Cardiac muscle cell (in vitro differentiated cells and primary cell): ENCODE measurements around the gene VMA21. TPM values are rescaled to one million over a fixed set of nuclear protein-coding genes. Genes with fewer than 3 reads are reported as not detected.
A peak's percentile ranks its signal among the peaks of the same experiment; 100 is the strongest.

Experiments
- DNase-seq, 2 donors: peaks; one replicate each; pipeline versions ENCODE4 v3.0.0 to v3.0.0-alpha.2; 2010 to 2017; ENCODE audit warnings: low read depth in 1 of 2, low spot score in 1 of 2
- H3K27ac ChIP-seq: fragments of 200-600 bp; sonication (generic); 2 replicates; pipeline ENCODE4 v1.5.1; 2016
- H3K27me3 ChIP-seq: fragments of 200-600 bp; sonication (generic); 2 replicates; pipeline ENCODE4 v1.6.0; 2016; ENCODE audit warnings: control low read depth
- H3K36me3 ChIP-seq: fragments of 200-600 bp; sonication (generic); 2 replicates; pipeline ENCODE4 v1.5.1; 2016; ENCODE audit warnings: control low read depth
- H3K4me1 ChIP-seq: fragments of 200-600 bp; sonication (generic); 2 replicates; pipeline ENCODE4 v1.8.1; 2017; ENCODE audit warnings: low read depth, mild to moderate bottlenecking, mixed run types
- H3K4me3 ChIP-seq: fragments of 200-600 bp; sonication (generic); 2 replicates; pipeline ENCODE4 v1.5.1; 2016; ENCODE audit warnings: mild to moderate bottlenecking
- H3K9me3 ChIP-seq: fragments of 200-600 bp; sonication (generic); 2 replicates; pipeline ENCODE4 v1.5.1; 2017; ENCODE audit warnings: low read depth, mild to moderate bottlenecking, control low read depth
- CTCF ChIP-seq: IDR thresholded peaks from 2 replicates; pipeline ENCODE4 v1.5.1; 2012; ENCODE audit warnings: low read depth, mild to moderate bottlenecking, low read length
- polyA plus RNA-seq: library from polyadenylated mRNA; unstranded; fragments of >200 nt; fragmentation: Nextera tagmentation; extraction: Ambion mirVana; gene quantifications from 2 replicates; pipeline ENCODE4 v1.2.1, GENCODE V29; 2016
- total RNA-seq: library from RNA; depleted of rRNA; stranded (reverse); fragments of >200 nt; gene quantifications from 2 replicates; pipeline ENCODE4 v1.2.3, GENCODE V29; 2016

Gene VMA21
- total RNA-seq (21.5 and 22.4 TPM in 2 replicates), polyA plus RNA-seq (17.6 and 26.1 TPM in 2 replicates)

- H3K4me3 ChIP-seq: peak within 1 kb of the TSS; percentile 97
- peak within 1 kb of the TSS; percentile 98 for H3K27ac ChIP-seq
- no peaks in the 10 kb centered on the region for H3K36me3 ChIP-seq
- TF ChIP-seq CTCF: no peak
- H3K9me3 ChIP-seq: no peaks in the 10 kb centered on the region
- H3K27me3 ChIP-seq: no peaks in the 10 kb centered on the region
- DNase-seq: peak; percentile 82 to 93
- H3K4me1 ChIP-seq: peaks cover 10% of the 10 kb centered on the region
Observed at GRCh38 chrX:151396825-151397740, at the start of gene VMA21. VMA21 (plus strand) TSS chrX:151397206; CDS start chrX:151397309, 103 bp downstream.

- H3K27ac ChIP-seq: no peak overlapping the region
- H3K4me3 ChIP-seq: no peak overlapping the region
- no peak for DNase-seq
- H3K9me3 ChIP-seq: peaks cover 3% of the 10 kb centered on the region
- TF ChIP-seq CTCF: no peak
- H3K36me3 ChIP-seq: no peaks in the 10 kb centered on the region
- no peaks in the 10 kb centered on the region for H3K4me1 ChIP-seq
- no peaks in the 10 kb centered on the region for H3K27me3 ChIP-seq
Observed at GRCh38 chrX:151359341-151359740, 37.7 kb upstream of the VMA21 start.

GRCh38 chrX:151359931-151360871 lies 36.8 kb upstream of the VMA21 start:
- H3K27me3 ChIP-seq: no peaks in the 10 kb centered on the region
- peak; percentile 10 to 53 for DNase-seq
- no peaks in the 10 kb centered on the region for H3K4me1 ChIP-seq
- no peaks in the 10 kb centered on the region for H3K36me3 ChIP-seq
- peak overlapping the region; percentile 16 for H3K4me3 ChIP-seq
- peak; percentile 72 for TF ChIP-seq CTCF
- no peak overlapping the region for H3K27ac ChIP-seq
- H3K9me3 ChIP-seq: no peaks in the 10 kb centered on the region

GRCh38 chrX:151363316-151363715 lies 33.7 kb upstream of the VMA21 start:
- TF ChIP-seq CTCF: no peak
- DNase-seq: no peak
- Histone ChIP-seq H3K4me1 (no peaks in the 10 kb centered on the region), H3K27ac (no peak overlapping the region), H3K27me3 (no peaks in the 10 kb centered on the region), H3K9me3 (no peaks in the 10 kb centered on the region), H3K36me3 (no peaks in the 10 kb centered on the region), H3K4me3 (no peak overlapping the region)

- H3K27ac ChIP-seq: no peak overlapping the region
- no peak for DNase-seq
- TF ChIP-seq CTCF: no peak
- H3K36me3 ChIP-seq: no peaks in the 10 kb centered on the region
- H3K4me3 ChIP-seq: no peak overlapping the region
- H3K27me3 ChIP-seq: no peaks in the 10 kb centered on the region
- H3K4me1 ChIP-seq: no peaks in the 10 kb centered on the region
- H3K9me3 ChIP-seq: no peaks in the 10 kb centered on the region
Observed at GRCh38 chrX:151365579-151365978, 31.4 kb upstream of the VMA21 start.
